GM20000 (cell line): ENCODE results near the gene LMX1A.

ENCODE experiments used
- DNase-seq: peaks from one replicate; pipeline ENCODE4 v3.0.0; 2012; ENCODE audit warnings: low spot score
- TF ChIP-seq, protein P1 (sequence below): IDR thresholded peaks from 2 replicates; pipeline ENCODE4 v1.5.1; 2012; ENCODE audit warnings: mild to moderate bottlenecking, control low read depth; ENCODE audit errors: extremely low read depth, missing control alignments

LMX1A gene

DNA sequence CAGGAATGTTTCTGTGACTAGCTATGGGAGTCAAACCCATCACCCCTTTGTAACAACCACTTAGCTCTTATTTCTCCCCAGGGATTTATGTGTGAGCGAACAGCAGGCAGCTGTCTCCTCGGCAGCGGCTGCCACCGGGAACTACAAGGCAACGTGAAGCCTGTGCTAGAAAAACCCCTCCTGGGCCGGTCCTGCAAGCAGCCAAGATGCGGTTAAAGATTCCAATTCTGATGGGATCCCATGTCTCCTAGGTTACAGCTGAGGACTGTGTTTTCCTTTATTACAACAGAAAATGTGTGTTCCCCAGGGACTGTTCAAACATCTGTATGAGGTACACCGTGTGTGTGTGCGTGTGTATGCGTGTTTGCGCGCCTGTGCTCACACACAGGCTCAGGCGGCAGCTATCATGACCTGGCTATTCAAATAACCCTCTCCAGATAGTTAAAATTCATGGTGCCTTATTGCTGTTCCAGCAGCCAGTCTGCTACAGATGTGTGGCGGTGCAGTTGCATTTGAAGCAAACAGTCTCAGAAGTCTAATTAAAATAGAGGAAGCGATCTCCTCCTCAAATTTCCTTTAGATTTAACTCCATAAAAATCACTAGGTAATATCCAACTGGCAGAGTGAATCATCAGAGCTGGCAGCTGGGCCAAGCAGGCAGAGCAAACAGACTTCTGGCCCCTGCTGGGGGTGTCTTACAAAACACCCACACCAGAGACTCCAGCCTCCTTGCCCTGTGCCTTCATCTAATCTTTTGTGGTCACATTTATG, 68.0 kb downstream of the LMX1A start:
- no peak for DNase-seq
- TF ChIP-seq, protein P1, sequence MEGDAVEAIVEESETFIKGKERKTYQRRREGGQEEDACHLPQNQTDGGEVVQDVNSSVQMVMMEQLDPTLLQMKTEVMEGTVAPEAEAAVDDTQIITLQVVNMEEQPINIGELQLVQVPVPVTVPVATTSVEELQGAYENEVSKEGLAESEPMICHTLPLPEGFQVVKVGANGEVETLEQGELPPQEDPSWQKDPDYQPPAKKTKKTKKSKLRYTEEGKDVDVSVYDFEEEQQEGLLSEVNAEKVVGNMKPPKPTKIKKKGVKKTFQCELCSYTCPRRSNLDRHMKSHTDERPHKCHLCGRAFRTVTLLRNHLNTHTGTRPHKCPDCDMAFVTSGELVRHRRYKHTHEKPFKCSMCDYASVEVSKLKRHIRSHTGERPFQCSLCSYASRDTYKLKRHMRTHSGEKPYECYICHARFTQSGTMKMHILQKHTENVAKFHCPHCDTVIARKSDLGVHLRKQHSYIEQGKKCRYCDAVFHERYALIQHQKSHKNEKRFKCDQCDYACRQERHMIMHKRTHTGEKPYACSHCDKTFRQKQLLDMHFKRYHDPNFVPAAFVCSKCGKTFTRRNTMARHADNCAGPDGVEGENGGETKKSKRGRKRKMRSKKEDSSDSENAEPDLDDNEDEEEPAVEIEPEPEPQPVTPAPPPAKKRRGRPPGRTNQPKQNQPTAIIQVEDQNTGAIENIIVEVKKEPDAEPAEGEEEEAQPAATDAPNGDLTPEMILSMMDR: no peak

DNA sequence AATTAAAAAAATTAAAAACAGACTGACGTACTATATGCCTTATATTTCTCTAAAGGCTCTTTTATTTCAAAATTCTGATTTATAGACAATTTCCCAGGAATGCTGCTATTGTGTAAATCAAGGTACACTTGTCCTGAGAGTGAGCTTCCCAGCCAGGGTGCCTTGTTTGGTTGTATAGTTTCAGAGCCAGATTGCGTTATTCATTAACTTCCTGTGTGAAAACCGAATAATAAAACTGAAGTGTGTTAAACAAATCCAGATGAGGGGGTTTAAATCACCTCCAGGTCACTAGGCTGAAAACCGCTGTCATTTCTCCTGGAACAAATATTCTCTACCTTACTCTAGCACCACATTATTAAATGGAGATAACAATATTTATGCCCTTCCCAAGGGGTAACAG, 68.7 kb downstream of the LMX1A start:
- TF ChIP-seq, protein P1: no peak
- no peak for DNase-seq

DNA sequence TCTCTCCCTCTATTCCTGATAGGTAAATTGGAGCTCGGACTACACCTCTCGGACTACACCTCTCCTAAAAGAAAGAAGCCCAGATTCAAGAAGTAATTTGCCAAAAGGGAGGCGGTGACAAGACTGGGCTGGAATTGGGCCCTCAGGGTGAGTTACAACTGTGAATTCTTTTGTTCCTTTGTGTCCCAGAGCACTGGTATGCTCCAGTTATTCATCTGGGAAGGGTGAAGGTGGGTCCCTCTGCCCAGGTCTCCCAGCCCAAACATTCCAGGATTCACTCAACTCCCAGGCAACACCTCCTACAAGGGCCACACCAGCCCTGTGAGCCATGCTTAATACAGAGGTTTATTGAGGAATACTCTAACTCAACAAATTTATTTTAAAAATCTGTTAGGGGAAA, 69.2 kb downstream of the LMX1A start:
- no peak for DNase-seq
- TF ChIP-seq, protein P1: no peak

DNA sequence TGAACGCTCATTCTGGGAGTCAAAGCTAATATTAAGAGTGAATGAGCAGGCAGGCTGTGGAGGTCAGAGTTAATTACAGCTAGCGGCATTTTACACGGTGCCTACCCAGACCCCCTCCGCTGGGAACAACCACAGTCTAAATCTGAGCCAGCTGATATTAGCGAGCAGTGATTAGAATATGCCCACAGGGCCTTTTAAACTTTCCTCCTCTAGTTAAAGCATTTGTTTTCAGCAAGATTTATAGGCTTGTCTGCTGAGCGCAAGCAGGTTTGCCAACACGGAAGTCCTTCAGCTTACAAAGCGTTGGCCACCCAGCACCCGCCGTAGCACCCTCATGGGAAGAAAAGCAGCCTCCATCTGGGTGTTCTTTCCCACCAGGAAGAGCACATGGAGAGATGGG, 72.1 kb downstream of the LMX1A start:
- TF ChIP-seq, protein P1: no peak
- DNase-seq: no peak

DNA sequence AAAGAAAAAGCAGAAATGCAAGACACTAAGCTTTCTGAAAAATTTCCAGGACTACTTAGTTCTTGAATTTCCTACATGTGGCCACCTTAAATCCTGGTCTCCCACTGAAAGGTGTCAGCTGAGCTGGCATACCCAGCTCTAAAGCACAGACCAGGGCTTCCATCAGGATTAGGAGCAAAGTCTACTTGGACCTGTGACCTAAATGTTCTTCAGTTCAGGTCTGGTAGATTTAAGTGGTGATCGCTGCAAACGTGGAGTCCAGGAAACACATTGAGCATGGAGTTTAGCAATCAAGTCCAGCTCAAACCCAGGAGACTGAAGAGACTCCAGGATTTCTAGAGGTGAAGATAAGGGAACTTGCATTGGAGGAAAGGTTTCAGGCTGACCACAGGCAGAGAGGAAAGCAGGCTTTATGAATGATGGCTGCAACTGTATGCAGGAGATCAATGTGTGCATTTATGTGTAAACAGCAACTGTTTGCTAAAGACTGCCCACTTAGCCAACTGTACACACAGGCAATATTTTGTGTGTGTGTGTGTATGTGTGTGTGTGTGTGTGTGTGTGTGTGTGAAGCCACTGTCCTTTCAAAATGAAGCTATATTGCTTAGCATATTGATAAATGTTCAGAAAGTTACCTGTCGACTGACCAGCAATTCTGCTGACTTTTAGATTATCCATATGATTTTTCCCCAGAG, 75.2 kb downstream of the LMX1A start:
- no peak for DNase-seq
- TF ChIP-seq, protein P1: no peak

DNA sequence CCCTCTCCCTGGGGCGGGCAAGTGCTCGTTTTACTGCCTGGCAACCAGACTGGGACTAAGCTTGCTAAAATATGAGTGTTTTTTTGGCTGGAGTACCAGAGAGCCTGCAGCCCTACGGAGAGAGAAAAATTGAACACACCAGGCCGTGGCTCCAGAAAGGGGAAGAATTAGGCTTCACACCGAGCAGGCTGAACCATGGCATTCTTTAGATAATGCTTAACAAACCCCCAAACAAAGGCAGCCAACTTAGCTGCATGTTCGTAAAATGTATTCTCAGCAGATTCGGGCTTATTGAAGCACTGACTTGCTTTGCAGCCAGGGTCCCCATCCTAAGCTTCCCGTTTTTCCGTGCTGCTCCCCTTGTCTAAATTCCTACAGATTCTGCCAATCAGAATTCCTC, 76.6 kb downstream of the LMX1A start:
- TF ChIP-seq, protein P1: no peak
- no peak for DNase-seq

DNA sequence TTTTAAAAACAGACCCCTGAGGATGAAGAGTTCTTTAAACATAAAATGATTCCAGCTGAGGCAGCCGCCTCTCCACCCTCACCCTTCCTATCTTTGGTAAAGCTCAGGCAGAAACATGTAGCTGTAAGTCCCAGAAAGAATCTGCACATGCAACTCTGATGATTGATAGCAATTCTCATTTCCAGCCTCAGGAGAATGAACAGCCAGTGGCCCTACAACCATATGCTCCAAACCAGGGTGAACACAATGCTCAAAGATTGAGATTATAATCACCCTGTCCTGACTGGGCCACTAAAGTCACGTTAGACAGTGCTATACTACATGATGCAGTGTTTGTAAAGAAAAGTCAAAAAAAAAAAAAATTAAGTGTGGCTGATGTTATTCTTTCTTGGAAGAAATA, 80.2 kb downstream of the LMX1A start:
- TF ChIP-seq, protein P1: no peak
- no peak for DNase-seq
